Fibroblast of lung (primary cell): ENCODE results near the gene MAML3. TPM values are rescaled to one million over a fixed set of nuclear protein-coding genes. Genes with fewer than 3 reads are reported as not detected.

Source experiments
- DNase-seq, 2 donors: peaks; one replicate each; pipeline versions ENCODE4 v3.0.0 to v3.0.0-alpha.2; 2010; ENCODE audit warnings: low read depth in 2 of 2
- H2AFZ ChIP-seq: 2 replicates; pipeline ENCODE4 v1.5.1; 2012; ENCODE audit warnings: low read length, control low read depth, inconsistent platforms
- H3K27ac ChIP-seq: 2 replicates; pipeline ENCODE4 v1.5.1; 2011; ENCODE audit warnings: low read length, control low read depth; ENCODE audit not compliant: insufficient read depth
- H3K27me3 ChIP-seq: 2 replicates; pipeline ENCODE4 v1.5.1; 2011; ENCODE audit warnings: mild to moderate bottlenecking, low read length; ENCODE audit not compliant: control insufficient read depth, insufficient read depth
- H3K36me3 ChIP-seq: 2 replicates; pipeline ENCODE4 v1.5.1; 2011; ENCODE audit warnings: low read length; ENCODE audit not compliant: control insufficient read depth, insufficient read depth
- H3K4me1 ChIP-seq: 2 replicates; pipeline ENCODE4 v1.5.1; 2011; ENCODE audit warnings: low read length; ENCODE audit not compliant: control insufficient read depth, insufficient read depth; ENCODE audit errors: extremely low read depth
- H3K4me2 ChIP-seq: 2 replicates; pipeline ENCODE4 v1.5.1; 2011; ENCODE audit warnings: low read length, control low read depth; ENCODE audit not compliant: insufficient read depth; ENCODE audit errors: extremely low read depth
- H3K4me3 ChIP-seq, 4 experiments: fragments of 200-600 bp in 1 of 4; sonication (generic) in 1 of 4; replicated peaks in 1 of 4; 2 replicates each; pipeline ENCODE4 v1.5.1; 2011 to 2016; ENCODE audit warnings: low read length in 4 of 4, low read depth in 3 of 4, mild to moderate bottlenecking in 3 of 4, control low read depth in 2 of 4, inconsistent platforms in 1 of 4, mixed read lengths in 1 of 4; ENCODE audit not compliant: insufficient read depth in 1 of 4; ENCODE audit errors: control extremely low read depth in 1 of 4
- H3K79me2 ChIP-seq: 2 replicates; pipeline ENCODE4 v1.5.1; 2012; ENCODE audit warnings: mild to moderate bottlenecking, low read length, inconsistent platforms; ENCODE audit not compliant: control insufficient read depth, insufficient read depth
- H3K9ac ChIP-seq: 2 replicates; pipeline ENCODE4 v1.5.1; 2011; ENCODE audit warnings: mild to moderate bottlenecking, low read length, control low read depth; ENCODE audit not compliant: insufficient read depth
- H3K9me3 ChIP-seq: 2 replicates; pipeline ENCODE4 v1.5.1; 2012; ENCODE audit warnings: low read depth, low read length; ENCODE audit not compliant: control insufficient read depth, insufficient read depth
- H4K20me1 ChIP-seq: 2 replicates; pipeline ENCODE4 v1.5.1; 2011; ENCODE audit warnings: low read length; ENCODE audit not compliant: control insufficient read depth, insufficient read depth; ENCODE audit errors: extremely low read depth
- EZH2 ChIP-seq: IDR thresholded peaks from 2 replicates; pipeline ENCODE4 v1.5.1; 2012; ENCODE audit warnings: low read length, control low read depth, mild to moderate bottlenecking; ENCODE audit errors: missing control alignments
- polyA plus RNA-seq, 2 donors: library from polyadenylated mRNA; depleted of rRNA in 1 of 2; stranded (reverse) in 1 of 2; unstranded in 1 of 2; fragments of >200 nt; gene quantifications; 2 replicates each; pipeline ENCODE4 v1.2.1, GENCODE V29; 2011 to 2012; ENCODE audit warnings: missing spikeins in 1 of 2
- total RNA-seq: library from RNA; depleted of rRNA; stranded (reverse); fragments of >200 nt; gene quantifications from 2 replicates; pipeline ENCODE4 v1.2.1, GENCODE V29; 2014
- TF ChIP-seq, protein P1 (sequence below), 2 donors: IDR thresholded peaks in 1 of 2; conservative IDR thresholded peaks in 1 of 2; 1 replicate in 1 of 2; 2 replicates in 1 of 2; pipeline ENCODE4 v1.5.1; 2011 to 2012; ENCODE audit warnings: low read length in 2 of 2, control low read depth in 1 of 2, inconsistent platforms in 1 of 2, low read depth in 1 of 2, mild to moderate bottlenecking in 1 of 2

MAML3 gene
- total and polyA plus RNA-seq, 2 donors (not counting 1 experiment from before 2014, with no cell fraction given), result 2.0 to 2.8 TPM

DNA sequence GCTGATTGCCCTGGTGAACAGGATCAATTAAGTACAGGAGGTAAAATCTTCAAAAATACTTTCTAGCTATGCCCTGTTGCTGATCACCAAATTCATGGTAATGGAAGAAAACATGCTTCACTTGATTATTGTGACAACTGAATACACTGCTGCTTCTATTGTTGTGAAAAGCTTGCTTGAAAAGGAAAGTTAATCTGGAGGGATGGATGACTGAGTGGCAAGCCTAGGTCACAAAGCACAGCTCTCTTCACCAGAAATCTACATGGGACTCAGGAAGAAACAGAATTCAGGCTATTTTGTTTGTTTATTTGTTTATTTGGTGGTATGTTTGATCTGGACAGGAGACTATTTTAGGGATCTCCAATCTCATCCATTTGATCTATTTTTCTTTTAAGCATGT, 306.4 kb downstream of the MAML3 start:
- DNase-seq, result no peak
- no peak overlapping the region for H3K4me2 ChIP-seq
- H3K9me3 ChIP-seq, result no peaks in the 10 kb centered on the region
- no peak overlapping the region for H3K27ac ChIP-seq
- no peak for TF ChIP-seq EZH2
- TF ChIP-seq, protein P1, sequence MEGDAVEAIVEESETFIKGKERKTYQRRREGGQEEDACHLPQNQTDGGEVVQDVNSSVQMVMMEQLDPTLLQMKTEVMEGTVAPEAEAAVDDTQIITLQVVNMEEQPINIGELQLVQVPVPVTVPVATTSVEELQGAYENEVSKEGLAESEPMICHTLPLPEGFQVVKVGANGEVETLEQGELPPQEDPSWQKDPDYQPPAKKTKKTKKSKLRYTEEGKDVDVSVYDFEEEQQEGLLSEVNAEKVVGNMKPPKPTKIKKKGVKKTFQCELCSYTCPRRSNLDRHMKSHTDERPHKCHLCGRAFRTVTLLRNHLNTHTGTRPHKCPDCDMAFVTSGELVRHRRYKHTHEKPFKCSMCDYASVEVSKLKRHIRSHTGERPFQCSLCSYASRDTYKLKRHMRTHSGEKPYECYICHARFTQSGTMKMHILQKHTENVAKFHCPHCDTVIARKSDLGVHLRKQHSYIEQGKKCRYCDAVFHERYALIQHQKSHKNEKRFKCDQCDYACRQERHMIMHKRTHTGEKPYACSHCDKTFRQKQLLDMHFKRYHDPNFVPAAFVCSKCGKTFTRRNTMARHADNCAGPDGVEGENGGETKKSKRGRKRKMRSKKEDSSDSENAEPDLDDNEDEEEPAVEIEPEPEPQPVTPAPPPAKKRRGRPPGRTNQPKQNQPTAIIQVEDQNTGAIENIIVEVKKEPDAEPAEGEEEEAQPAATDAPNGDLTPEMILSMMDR (conservative IDR thresholded peaks at IDR 0.05 in 1 of 2, IDR thresholded peaks at IDR 0.05 in 1 of 2; ENCODE audit: low read depth in 1 of 2, low read length in 2 of 2), result no peak
- H3K27me3 ChIP-seq, result no peaks in the 10 kb centered on the region
- no peaks in the 10 kb centered on the region for H4K20me1 ChIP-seq
- no peaks in the 10 kb centered on the region for H3K79me2 ChIP-seq
- no peaks in the 10 kb centered on the region for H3K4me1 ChIP-seq
- H2AFZ ChIP-seq, result no peak overlapping the region
- H3K4me3 ChIP-seq, result no peak overlapping the region
- no peak overlapping the region for H3K9ac ChIP-seq
- H3K36me3 ChIP-seq, result no peaks in the 10 kb centered on the region

DNA sequence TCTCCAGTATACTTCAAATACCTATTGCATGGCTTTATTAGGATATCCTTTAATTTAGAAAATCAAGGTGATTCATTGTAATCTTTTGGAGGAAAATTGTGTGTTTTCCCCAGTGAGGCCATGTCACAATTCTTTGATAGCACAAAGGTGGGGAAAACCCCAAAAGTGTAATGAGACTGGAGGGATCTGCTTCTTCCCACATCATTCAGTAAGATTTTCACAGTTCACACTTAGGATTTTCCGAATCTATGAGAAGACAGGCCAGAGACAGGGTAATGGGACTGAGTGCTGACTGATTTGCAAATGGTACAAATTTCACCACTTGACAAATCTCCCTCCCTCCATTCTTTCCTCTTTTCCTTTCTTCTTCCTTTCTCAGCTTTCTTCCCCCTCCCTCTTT, 307.2 kb downstream of the MAML3 start:
- no peak for DNase-seq
- Histone ChIP-seq H3K27me3 (no peaks in the 10 kb centered on the region), H3K4me3 (no peak overlapping the region), H3K9me3 (no peaks in the 10 kb centered on the region), H3K4me1 (no peaks in the 10 kb centered on the region), H3K79me2 (no peaks in the 10 kb centered on the region), H3K9ac (no peak overlapping the region), H3K27ac (no peak overlapping the region), H2AFZ (no peak overlapping the region), H3K4me2 (no peak overlapping the region), H4K20me1 (no peaks in the 10 kb centered on the region), H3K36me3 (no peaks in the 10 kb centered on the region)
- TF ChIP-seq, protein P1 (conservative IDR thresholded peaks at IDR 0.05 in 1 of 2, IDR thresholded peaks at IDR 0.05 in 1 of 2; ENCODE audit: low read depth in 1 of 2, low read length in 2 of 2), result no peak
- no peak for TF ChIP-seq EZH2

DNA sequence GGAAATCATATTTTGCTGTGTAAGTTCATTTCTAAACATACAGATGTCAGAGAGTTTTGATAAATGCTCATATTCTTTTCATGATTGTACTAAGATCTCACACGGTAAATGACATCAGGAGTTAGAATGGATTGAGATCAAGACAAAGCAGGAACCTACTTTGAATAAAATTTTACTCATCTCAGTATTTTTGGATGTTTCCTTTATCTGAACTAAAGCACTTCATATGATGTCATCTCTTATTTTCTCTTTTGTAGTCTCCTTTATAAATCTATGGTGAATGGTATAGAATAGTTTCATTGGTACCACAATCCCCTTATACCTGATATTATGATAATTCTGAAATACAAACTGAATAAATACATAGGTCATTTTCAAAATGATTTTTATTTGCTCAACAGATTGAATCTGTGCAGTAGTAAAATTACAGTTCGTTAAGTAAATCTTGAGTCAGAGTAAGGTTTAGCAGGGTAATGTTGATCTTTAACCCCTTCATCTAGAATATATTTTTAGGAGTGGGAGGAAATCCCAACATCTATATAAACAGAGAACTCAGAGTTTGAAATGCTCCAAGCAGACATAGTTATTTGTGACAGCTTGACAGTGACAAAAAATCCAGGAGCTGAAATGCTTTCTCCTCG, 308.4 kb downstream of the MAML3 start:
- H3K9me3 ChIP-seq, result no peaks in the 10 kb centered on the region
- H3K4me1 ChIP-seq, result no peaks in the 10 kb centered on the region
- no peaks in the 10 kb centered on the region for H3K36me3 ChIP-seq
- H2AFZ ChIP-seq, result no peak overlapping the region
- H3K27ac ChIP-seq, result no peak overlapping the region
- no peaks in the 10 kb centered on the region for H4K20me1 ChIP-seq
- H3K4me2 ChIP-seq, result no peak overlapping the region
- TF ChIP-seq EZH2, result no peak
- TF ChIP-seq, protein P1 (conservative IDR thresholded peaks at IDR 0.05 in 1 of 2, IDR thresholded peaks at IDR 0.05 in 1 of 2; ENCODE audit: low read depth in 1 of 2, low read length in 2 of 2), result no peak
- no peaks in the 10 kb centered on the region for H3K79me2 ChIP-seq
- H3K4me3 ChIP-seq, result no peak overlapping the region
- H3K9ac ChIP-seq, result no peak overlapping the region
- no peak for DNase-seq
- H3K27me3 ChIP-seq, result no peaks in the 10 kb centered on the region
